Transverse colon (tissue), 4 donors: ENCODE results near the gene VCPKMT.

ENCODE experiments used
- POLR2A ChIP-seq: fragments of 450-650 bp; IDR thresholded peaks from one replicate; pipeline ENCODE4 v1.6.1; 2016; ENCODE audit warnings: antibody characterized with exemption, mild to moderate bottlenecking, moderate library complexity
- POLR2AphosphoS5 ChIP-seq, 3 donors: sonication (generic); formaldehyde crosslinking; IDR thresholded peaks; one replicate each; pipeline ENCODE4 v1.6.1; 2016; ENCODE audit warnings: antibody characterized with exemption in 3 of 3
- TF ChIP-seq, protein P1 (sequence below), 5 experiments: fragments of 200-600 bp in 3 of 5; fragments of 450-650 bp in 2 of 5; sonication (generic) in 3 of 5; IDR thresholded peaks; 1 replicate in 2 of 5; 2 replicates in 3 of 5; pipeline ENCODE4 v1.5.1; 2016 to 2017; ENCODE audit warnings: antibody characterized with exemption in 5 of 5, inconsistent platforms in 3 of 5, mild to moderate bottlenecking in 2 of 5, moderate library complexity in 1 of 5

DNA sequence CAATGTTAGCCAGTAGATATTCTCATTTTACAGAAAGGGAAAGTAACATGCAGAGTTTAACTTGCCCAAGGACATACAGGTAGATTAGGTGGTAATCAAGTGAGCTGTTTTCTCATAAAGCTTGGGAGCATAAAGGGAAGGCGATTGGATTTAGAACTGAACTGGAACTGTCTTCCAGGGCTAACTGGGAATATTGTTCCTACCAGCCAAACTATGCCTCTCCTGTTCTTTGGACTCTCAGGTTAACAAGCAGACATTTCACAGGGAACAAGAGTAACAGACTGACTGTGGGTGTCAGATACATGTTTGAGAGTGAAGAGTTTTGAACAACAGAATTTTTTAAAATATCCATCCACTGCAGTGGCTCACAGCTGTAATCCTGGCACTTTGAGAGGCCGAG, 15.6 kb downstream of the VCPKMT start:
- TF ChIP-seq, protein P1, sequence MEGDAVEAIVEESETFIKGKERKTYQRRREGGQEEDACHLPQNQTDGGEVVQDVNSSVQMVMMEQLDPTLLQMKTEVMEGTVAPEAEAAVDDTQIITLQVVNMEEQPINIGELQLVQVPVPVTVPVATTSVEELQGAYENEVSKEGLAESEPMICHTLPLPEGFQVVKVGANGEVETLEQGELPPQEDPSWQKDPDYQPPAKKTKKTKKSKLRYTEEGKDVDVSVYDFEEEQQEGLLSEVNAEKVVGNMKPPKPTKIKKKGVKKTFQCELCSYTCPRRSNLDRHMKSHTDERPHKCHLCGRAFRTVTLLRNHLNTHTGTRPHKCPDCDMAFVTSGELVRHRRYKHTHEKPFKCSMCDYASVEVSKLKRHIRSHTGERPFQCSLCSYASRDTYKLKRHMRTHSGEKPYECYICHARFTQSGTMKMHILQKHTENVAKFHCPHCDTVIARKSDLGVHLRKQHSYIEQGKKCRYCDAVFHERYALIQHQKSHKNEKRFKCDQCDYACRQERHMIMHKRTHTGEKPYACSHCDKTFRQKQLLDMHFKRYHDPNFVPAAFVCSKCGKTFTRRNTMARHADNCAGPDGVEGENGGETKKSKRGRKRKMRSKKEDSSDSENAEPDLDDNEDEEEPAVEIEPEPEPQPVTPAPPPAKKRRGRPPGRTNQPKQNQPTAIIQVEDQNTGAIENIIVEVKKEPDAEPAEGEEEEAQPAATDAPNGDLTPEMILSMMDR (IDR thresholded peaks at IDR 0.05) = no peak
- TF ChIP-seq POLR2A (no peak), POLR2AphosphoS5 (IDR thresholded peaks at IDR 0.05) (peak in 1 of 3 donors; percentile 25)
